ENCODE measurements around the gene STAU1.
"Not testable (repeated sequence)": the region's sequence is repeated elsewhere in the genome, so short reads cannot be mapped to it uniquely, and the experiment has no call there.

GRCh38 chr20:49104979-49105547 lies 83.1 kb downstream of the STAU1 start:
- not testable (repeated sequence) for TF ChIP-seq CTCF (IDR thresholded peaks at IDR 0.05 in 4 of 5, conservative IDR thresholded peaks at IDR 0.05 in 1 of 5); POLR2A (IDR thresholded peaks at IDR 0.05)

Measured in gastrocnemius medialis (tissue), 4 donors.